K562 (cell line): ENCODE results near the gene CD34. TPM values are rescaled to one million over a fixed set of nuclear protein-coding genes. Genes with fewer than 3 reads are reported as not detected.
A peak's percentile ranks its signal among the peaks of the same experiment; 100 is the strongest.

ENCODE experiments used
- CUX1 ChIP-seq: fragments of 200-800 bp; sonication (Bioruptor generic); IDR thresholded peaks from 2 replicates; pipeline ENCODE4 v1.6.1; 2016; ENCODE audit warnings: missing genetic modification characterization, missing compliant biosample characterization
- EP300 ChIP-seq: IDR thresholded peaks from 2 replicates; pipeline ENCODE4 v1.6.1; 2012; ENCODE audit warnings: low read length, improper control_type of control experiment
- HDGF ChIP-seq: fragments of 450-650 bp; IDR thresholded peaks from 2 replicates; pipeline ENCODE4 v1.6.1; 2016
- HNRNPH1 ChIP-seq: fragments of 200-400 bp; formaldehyde crosslinking; optimal IDR thresholded peaks from 2 replicates; pipeline ENCODE3; 2017; ENCODE audit warnings: low read depth, mild to moderate bottlenecking, low read length, moderate library complexity
- IRF9 ChIP-seq: fragments of 450-650 bp; IDR thresholded peaks from 2 replicates; pipeline ENCODE4 v1.6.1; 2016; ENCODE audit warnings: missing biosample characterization, missing genetic modification characterization
- MAZ ChIP-seq, 2 experiments: fragments of 450-650 bp in 1 of 2; sonication (generic) in 1 of 2; formaldehyde crosslinking; IDR thresholded peaks in 1 of 2; conservative IDR thresholded peaks in 1 of 2; 2 replicates each; pipeline versions ENCODE4 v1.4.0 to v1.5.0; 2020; ENCODE audit warnings: mild to moderate bottlenecking in 1 of 2, missing genetic modification reagents in 1 of 2
- PTRF ChIP-seq: fragments of 450-650 bp; IDR thresholded peaks from 2 replicates; pipeline ENCODE4 v1.6.1; 2016; ENCODE audit warnings: mild to moderate bottlenecking, missing genetic modification characterization, missing compliant biosample characterization
- PURB ChIP-seq: sonication (generic); formaldehyde crosslinking; IDR thresholded peaks from 2 replicates; pipeline ENCODE4 v1.9.0; 2021; ENCODE audit warnings: low read depth, mild to moderate bottlenecking, missing genetic modification reagents
- RERE ChIP-seq: sonication (generic); formaldehyde crosslinking; IDR thresholded peaks from 2 replicates; pipeline ENCODE4 v1.8.0; 2023; ENCODE audit warnings: missing genetic modification reagents, mild to moderate bottlenecking, borderline replicate concordance
- TBP ChIP-seq: optimal IDR thresholded peaks from 2 replicates; pipeline ENCODE3; 2011; ENCODE audit warnings: low read depth, low read length, improper control_type of control experiment
- TFAM ChIP-seq: fragments of 250-450 bp; sonication (Bioruptor Pico); conservative IDR thresholded peaks from 2 replicates; pipeline ENCODE4 v1.5.0; 2021; ENCODE audit warnings: mild to moderate bottlenecking, moderate library complexity
- TOE1 ChIP-seq, 2 experiments: fragments of 450-650 bp in 1 of 2; sonication (generic) in 1 of 2; formaldehyde crosslinking in 1 of 2; IDR thresholded peaks; 2 replicates each; pipeline versions ENCODE4 v1.7.1 to v1.8.0; 2016 to 2022; ENCODE audit warnings: borderline replicate concordance in 2 of 2, mild to moderate bottlenecking in 2 of 2, antibody characterized with exemption in 1 of 2, inconsistent platforms in 1 of 2, low read depth in 1 of 2, missing genetic modification reagents in 1 of 2, moderate library complexity in 1 of 2
- ZFPM2 ChIP-seq: fragments of 250-450 bp; sonication (Bioruptor Pico); IDR thresholded peaks from 2 replicates; pipeline ENCODE4 v1.5.1; 2022; ENCODE audit warnings: mild to moderate bottlenecking
- ZNF280A ChIP-seq: fragments of 450-650 bp; IDR thresholded peaks from 2 replicates; pipeline ENCODE4 v1.6.1; 2018; ENCODE audit warnings: mild to moderate bottlenecking, low read depth; ENCODE audit not compliant: partially characterized antibody
- polyA plus RNA-seq, 8 experiments: library from polyadenylated mRNA; depleted of rRNA in 4 of 8; stranded (reverse) in 5 of 8; unstranded in 3 of 8; fragments of >200 nt; fragmentation: Nextera tagmentation in 2 of 8; fragmentation: Illumina TruSeq in 1 of 8; extraction: Ambion mirVana in 2 of 8; extraction: Trizol in 1 of 8; gene quantifications; 2 replicates each; pipeline versions ENCODE4 v1.2.1 to v1.2.3, GENCODE V29; 2011 to 2014; ENCODE audit warnings: inconsistent platforms in 1 of 8, missing spikeins in 1 of 8
- total RNA-seq, 7 experiments: library from RNA; depleted of rRNA in 6 of 7; stranded (reverse); fragments of >200 nt in 6 of 7; fragmentation: Illumina TruSeq in 2 of 7; extraction: Trizol in 2 of 7; gene quantifications; 2 replicates each; pipeline versions ENCODE4 v1.2.1 to v1.2.3, GENCODE V29; 2011 to 2021; ENCODE audit warnings: low replicate concordance in 1 of 7

CD34 gene
- total and polyA plus RNA-seq, 9 of the 15 experiments (the other 6 are each of a cell fraction or from before 2014, with no cell fraction given): not detected

- TF ChIP-seq RERE (CRISPR knock-in tag): no peak
- no peak for TF ChIP-seq HDGF
- TF ChIP-seq PTRF (tag): no peak
- TF ChIP-seq MAZ (CRISPR knock-in tag; conservative IDR thresholded peaks at IDR 0.05 in 1 of 2, IDR thresholded peaks at IDR 0.05 in 1 of 2): peak; percentile 72 to 77
- TF ChIP-seq PURB (CRISPR knock-in tag): no peak
- TF ChIP-seq HNRNPH1: no peak
- no peak for TF ChIP-seq ZFPM2 (CRISPR knock-in tag)
- peak; percentile 36; the same call in 1 of the 2 replicates for TF ChIP-seq IRF9 (tag)
- TF ChIP-seq TOE1 (IDR thresholded peaks at IDR 0.05; ENCODE audit: borderline replicate concordance): peak; percentile 61; the same call in 1 of the 2 replicates
- TF ChIP-seq TOE1 (CRISPR knock-in tag; IDR thresholded peaks at IDR 0.05; ENCODE audit: borderline replicate concordance, low read depth): no peak
- TF ChIP-seq TFAM (CRISPR knock-in tag): no peak
- TF ChIP-seq CUX1 (CRISPR knock-in tag): no peak
- peak; percentile 75 for TF ChIP-seq ZNF280A
- TF ChIP-seq EP300: peak; percentile 91
- TF ChIP-seq TBP: no peak
These were observed 24.2 kb upstream of the CD34 start (continued) for GRCh38 chr1:207935166-207935583.
